GM12878 (cell line): ENCODE data around the gene PSORS1C1. TPM values are rescaled to one million over a fixed set of nuclear protein-coding genes. Genes with fewer than 3 reads are reported as not detected.

Source experiments
- ATAC-seq: fragments of 200-7000 bp; cut with Tn5 transposase; 3 replicates; pipeline ENCODE4 v1.9.1; 2020; ENCODE audit warnings: mild to moderate bottlenecking, moderate library complexity
- BruUV-seq: library from RNA; stranded (reverse); fragments of 400-500 nt; replicated peaks from 2 replicates; lab custom pipeline; 2021; lab: Mats Ljungman, UMichigan
- CTCF ChIA-PET: fragments of 300-600 bp; sonication (Branson Sonifier 250); formaldehyde crosslinking; extraction: SDS; loops from one replicate; lab custom pipeline; 2021; ENCODE audit warnings: inconsistent platforms; lab: Yijun Ruan, JAX
- POLR2A ChIA-PET: fragments of 350-600 bp; formaldehyde crosslinking; extraction: SDS; loops from one replicate; lab custom pipeline; 2021; ENCODE audit warnings: inconsistent platforms; lab: Charles Lee
- RAD21 ChIA-PET: fragments of 300-600 bp; sonication (Branson Sonifier 250); formaldehyde crosslinking; loops from one replicate; lab custom pipeline; 2023; ENCODE audit warnings: antibody characterized with exemption; ENCODE audit not compliant: unreplicated experiment; lab: Charles Lee
- SMC1A ChIA-PET: fragments of 300-600 bp; sonication (Branson Sonifier 250); formaldehyde crosslinking; loops from one replicate; lab custom pipeline; 2023; ENCODE audit not compliant: unreplicated experiment, uncharacterized antibody; lab: Charles Lee
- DNase-seq: peaks from one replicate; pipeline ENCODE4 v3.0.0-alpha.2; 2011; ENCODE audit warnings: low read depth, low spot score
- FAIRE-seq: peaks from 3 replicates; lab custom pipeline; 2011; peaks lifted over from hg19 to GRCh38; lab: Jason Lieb, UNC
- H2AFZ ChIP-seq: 2 replicates; pipeline ENCODE4 v1.6.0; 2011; ENCODE audit warnings: low read depth, low read length, control low read depth; ENCODE audit not compliant: control insufficient read depth
- H3K27ac ChIP-seq: 2 replicates; pipeline ENCODE4 v1.5.1; 2011; ENCODE audit warnings: control low read depth; ENCODE audit not compliant: control insufficient read depth, insufficient read depth
- H3K27me3 ChIP-seq, 2 experiments: replicated peaks in 1 of 2; 2 replicates each; pipeline versions ENCODE4 v1.6.0 to v1.6.1; 2011; ENCODE audit warnings: low read length in 1 of 2; ENCODE audit not compliant: control insufficient read depth in 2 of 2, insufficient read depth in 2 of 2
- H3K36me3 ChIP-seq, 2 experiments: 2 replicates each; pipeline ENCODE4 v1.5.1; 2011; ENCODE audit warnings: low read length in 1 of 2; ENCODE audit not compliant: control insufficient read depth in 2 of 2, insufficient read depth in 2 of 2
- H3K4me1 ChIP-seq: 2 replicates; pipeline ENCODE4 v1.6.1; 2011; ENCODE audit warnings: mild to moderate bottlenecking, low read length, moderate library complexity, mixed read lengths; ENCODE audit not compliant: control insufficient read depth, insufficient read depth
- H3K4me2 ChIP-seq: 2 replicates; pipeline ENCODE4 v1.6.0; 2011; ENCODE audit warnings: control low read depth; ENCODE audit not compliant: control insufficient read depth, insufficient read depth
- H3K4me3 ChIP-seq: fragments of 200-600 bp; sonication (generic); 2 replicates; pipeline ENCODE4 v1.5.1; 2016
- H3K79me2 ChIP-seq: 2 replicates; pipeline ENCODE4 v1.6.0; 2011; ENCODE audit warnings: low read length; ENCODE audit not compliant: control insufficient read depth, insufficient read depth
- H3K9ac ChIP-seq: 2 replicates; pipeline ENCODE4 v1.8.0; 2011; ENCODE audit warnings: low read length, control low read depth, mixed read lengths; ENCODE audit not compliant: control insufficient read depth, insufficient read depth
- H3K9me3 ChIP-seq: replicated peaks from 3 replicates; pipeline ENCODE4 v1.5.1; 2011; ENCODE audit warnings: mild to moderate bottlenecking, low read length; ENCODE audit not compliant: control insufficient read depth, insufficient read depth
- H4K20me1 ChIP-seq: 2 replicates; pipeline ENCODE4 v1.6.0; 2011; ENCODE audit not compliant: control insufficient read depth, insufficient read depth
- HDAC6 ChIP-seq: fragments of 200-600 bp; sonication (generic); IDR thresholded peaks from one replicate; pipeline ENCODE4 v1.8.0; 2017; ENCODE audit warnings: antibody characterized with exemption; ENCODE audit not compliant: unreplicated experiment
- IRF4 ChIP-seq: IDR thresholded peaks from 2 replicates; pipeline ENCODE4 v1.6.1; 2011; ENCODE audit warnings: low read depth, low read length
- NRF1 ChIP-seq: conservative IDR thresholded peaks from 2 replicates; pipeline ENCODE4 v1.6.1; 2011; ENCODE audit warnings: mild to moderate bottlenecking, low read depth, low read length, improper control_type of control experiment
- PAX8 ChIP-seq: fragments of 450-650 bp; IDR thresholded peaks from 2 replicates; pipeline ENCODE4 v1.6.1; 2017; ENCODE audit warnings: mild to moderate bottlenecking, moderate library complexity
- RUNX3 ChIP-seq: IDR thresholded peaks from 2 replicates; pipeline ENCODE4 v1.6.1; 2012; ENCODE audit warnings: low read length, inconsistent platforms
- SRF ChIP-seq, 2 experiments: IDR thresholded peaks; 2 replicates each; pipeline ENCODE4 v1.6.1; 2011; ENCODE audit warnings: low read depth in 2 of 2, low read length in 2 of 2, mild to moderate bottlenecking in 1 of 2, moderate library complexity in 1 of 2
- ZNF207 ChIP-seq: fragments of 450-650 bp; IDR thresholded peaks from 2 replicates; pipeline ENCODE4 v1.6.1; 2014; ENCODE audit warnings: antibody characterized with exemption, mild to moderate bottlenecking, borderline replicate concordance
- WGBS: methylation state at CpG from one replicate; pipeline ENCODE4 v1.1.6; 2016; ENCODE audit warnings: low lambda C conversion rate; ENCODE audit not compliant: insufficient replicate concordance, insufficient coverage; ENCODE audit errors: missing lambda C conversion rate; 5-methylcytosine and 5-hydroxymethylcytosine counted together
- in situ Hi-C: fragments of 300-500 bp; cut with MboI; formaldehyde crosslinking; loops from 9 replicates; pipeline ENCODE4 v1.14.3; 2018; ENCODE audit warnings: mixed read lengths
- intact Hi-C: fragments of 100-400 bp; cut with micrococcal nuclease; formaldehyde crosslinking; loops from one replicate; pipeline ENCODE4 v1.14.2; 2022; ENCODE audit not compliant: unreplicated experiment
- polyA plus RNA-seq, 11 experiments: library from polyadenylated mRNA; depleted of rRNA in 4 of 11; unstranded in 6 of 11; stranded (reverse) in 5 of 11; fragments of >200 nt; fragmentation: Nextera tagmentation in 4 of 11; fragmentation: Illumina TruSeq in 1 of 11; extraction: Ambion mirVana in 4 of 11; extraction: Trizol in 1 of 11; gene quantifications; 1 replicate in 1 of 11; 2 replicates in 10 of 11; pipeline versions ENCODE4 v1.2.1 to v1.2.3, GENCODE V29; 2011 to 2016; ENCODE audit warnings: inconsistent platforms in 2 of 11, missing spikeins in 2 of 11, low read depth in 1 of 11
- total RNA-seq, 4 experiments: library from RNA; depleted of rRNA in 3 of 4; stranded (reverse); fragments of >200 nt in 3 of 4; fragmentation: Illumina TruSeq in 1 of 4; extraction: Trizol in 1 of 4; gene quantifications; 2 replicates each; pipeline versions ENCODE4 v1.2.1 to v1.2.3, GENCODE V29; 2013 to 2021
- TF ChIP-seq, protein P1 (sequence below): IDR thresholded peaks from 2 replicates; pipeline ENCODE4 v1.6.1; 2012; ENCODE audit warnings: low read length, inconsistent platforms
- TF ChIP-seq, protein P2 (sequence below): fragments of 450-650 bp; IDR thresholded peaks from 2 replicates; pipeline ENCODE4 v1.6.1; 2016; ENCODE audit warnings: mild to moderate bottlenecking

The PSORS1C1 gene
- total and polyA plus RNA-seq, 10 of the 15 experiments (the other 5 are each of a cell fraction or from before 2014, with no cell fraction given): 0.13 to 1.00 (median 0.20) TPM; not detected in 5

DNA sequence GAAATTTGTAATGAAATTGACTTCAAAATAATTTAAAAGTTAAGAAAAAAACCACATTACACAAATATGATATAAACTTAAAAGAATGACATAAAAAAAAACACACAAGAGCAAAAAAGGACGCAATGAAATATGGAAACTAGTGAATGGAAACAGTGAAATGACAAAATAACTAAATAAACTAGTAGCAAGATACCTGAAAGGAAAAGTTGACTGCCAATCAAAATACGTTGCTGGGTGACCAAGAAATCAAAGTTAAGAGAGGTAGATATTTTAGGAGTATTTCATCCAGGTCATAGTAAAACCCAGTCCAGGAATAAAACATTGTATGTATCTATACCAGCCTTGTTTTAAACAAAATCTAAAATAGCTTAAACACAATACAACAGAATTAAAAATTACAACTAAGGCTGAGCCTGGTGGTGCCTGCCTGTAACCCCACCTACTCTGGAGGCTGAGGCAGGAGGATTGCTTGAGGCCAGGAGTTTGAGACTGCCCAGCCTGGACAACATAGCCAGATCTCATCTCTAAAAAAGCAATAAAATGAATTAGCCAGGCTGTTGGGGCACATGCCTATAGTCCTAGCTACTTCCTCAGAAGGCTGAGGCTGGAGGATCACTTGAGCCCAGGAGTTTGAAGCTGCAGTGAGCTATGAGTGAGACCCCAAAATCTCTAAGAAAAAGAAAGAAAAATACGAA lies 24.2 kb upstream of the PSORS1C1 start:
- Histone ChIP-seq H3K36me3 (no peaks in the 10 kb centered on the region), H3K9me3 (no peaks in the 10 kb centered on the region), H3K79me2 (no peaks in the 10 kb centered on the region), H3K4me2 (no peak overlapping the region), H2AFZ (no peak overlapping the region; the same call in 1 of the 2 replicates), H3K4me1 (no peaks in the 10 kb centered on the region), H4K20me1 (no peaks in the 10 kb centered on the region), H3K27ac (no peak overlapping the region), H3K27me3 (no peaks in the 10 kb centered on the region; a peak in 1 of 4 replicates), H3K9ac (no peak overlapping the region), H3K4me3 (no peak overlapping the region)
- CTCF ChIA-PET: interaction anchor here (0.7 to 4.6 kb wide), 5 partner anchors 11 to 263 kb away, joined by 3 to 30 read pairs (median 3); no protein-coding TSS in a partner anchor
- RAD21 ChIA-PET: interaction anchor here (1.0 to 1.7 kb wide), 4 partner anchors 9 to 261 kb away, joined by 3 to 5 read pairs (median 3); no protein-coding TSS in a partner anchor
- POLR2A ChIA-PET: interaction anchor here (0.6 kb wide), 1 partner anchor 476 kb away, joined by 3 read pairs; no protein-coding TSS in a partner anchor
- no peak for DNase-seq
- no TSS peak for BruUV-seq
- SMC1A ChIA-PET: interaction anchor here (0.5 to 1.8 kb wide), 3 partner anchors 11 to 393 kb away, joined by 3 to 7 read pairs (median 5); no protein-coding TSS in a partner anchor
- in situ Hi-C loops: loop anchor here (10.0 kb wide), 1 partner anchor 626 kb away; no protein-coding TSS in a partner anchor
- WGBS: 20% methylated on average over 3 of the region's 3 CpGs
- ATAC-seq: no peak
- intact Hi-C loops: no loop called here
- FAIRE-seq: no peak
- TF ChIP-seq IRF4: no peak
- TF ChIP-seq NRF1: no peak
- TF ChIP-seq, protein P1, sequence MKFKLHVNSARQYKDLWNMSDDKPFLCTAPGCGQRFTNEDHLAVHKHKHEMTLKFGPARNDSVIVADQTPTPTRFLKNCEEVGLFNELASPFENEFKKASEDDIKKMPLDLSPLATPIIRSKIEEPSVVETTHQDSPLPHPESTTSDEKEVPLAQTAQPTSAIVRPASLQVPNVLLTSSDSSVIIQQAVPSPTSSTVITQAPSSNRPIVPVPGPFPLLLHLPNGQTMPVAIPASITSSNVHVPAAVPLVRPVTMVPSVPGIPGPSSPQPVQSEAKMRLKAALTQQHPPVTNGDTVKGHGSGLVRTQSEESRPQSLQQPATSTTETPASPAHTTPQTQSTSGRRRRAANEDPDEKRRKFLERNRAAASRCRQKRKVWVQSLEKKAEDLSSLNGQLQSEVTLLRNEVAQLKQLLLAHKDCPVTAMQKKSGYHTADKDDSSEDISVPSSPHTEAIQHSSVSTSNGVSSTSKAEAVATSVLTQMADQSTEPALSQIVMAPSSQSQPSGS: no peak
- no peak for TF ChIP-seq RUNX3
- TF ChIP-seq SRF (IDR thresholded peaks at IDR 0.05; ENCODE audit: low read depth in 2 of 2, low read length in 2 of 2): no peak
- TF ChIP-seq HDAC6: no peak
- no peak for TF ChIP-seq ZNF207
- TF ChIP-seq, protein P2, sequence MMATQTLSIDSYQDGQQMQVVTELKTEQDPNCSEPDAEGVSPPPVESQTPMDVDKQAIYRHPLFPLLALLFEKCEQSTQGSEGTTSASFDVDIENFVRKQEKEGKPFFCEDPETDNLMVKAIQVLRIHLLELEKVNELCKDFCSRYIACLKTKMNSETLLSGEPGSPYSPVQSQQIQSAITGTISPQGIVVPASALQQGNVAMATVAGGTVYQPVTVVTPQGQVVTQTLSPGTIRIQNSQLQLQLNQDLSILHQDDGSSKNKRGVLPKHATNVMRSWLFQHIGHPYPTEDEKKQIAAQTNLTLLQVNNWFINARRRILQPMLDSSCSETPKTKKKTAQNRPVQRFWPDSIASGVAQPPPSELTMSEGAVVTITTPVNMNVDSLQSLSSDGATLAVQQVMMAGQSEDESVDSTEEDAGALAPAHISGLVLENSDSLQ: peak; percentile 63
- no peak for TF ChIP-seq PAX8
